Gastrocnemius medialis (tissue), 4 donors: ENCODE data around the gene REXO4.

Experiments
- POLR2A ChIP-seq, 2 donors: fragments of 450-650 bp; IDR thresholded peaks; one replicate each; pipeline ENCODE4 v1.6.1; 2017; ENCODE audit warnings: antibody characterized with exemption in 2 of 2, mild to moderate bottlenecking in 2 of 2, moderate library complexity in 2 of 2
- TF ChIP-seq, protein P1 (sequence below), 5 experiments: fragments of 450-650 bp in 3 of 5; fragments of 200-600 bp in 2 of 5; sonication (generic) in 2 of 5; IDR thresholded peaks in 4 of 5; conservative IDR thresholded peaks in 1 of 5; 1 replicate in 4 of 5; 2 replicates in 1 of 5; pipeline ENCODE4 v1.5.1; 2016 to 2019; ENCODE audit warnings: antibody characterized with exemption in 5 of 5, mild to moderate bottlenecking in 3 of 5, moderate library complexity in 3 of 5

GRCh38 chr9:133397370-133397769 is 20.4 kb downstream of the REXO4 start:
- TF ChIP-seq, protein P1, sequence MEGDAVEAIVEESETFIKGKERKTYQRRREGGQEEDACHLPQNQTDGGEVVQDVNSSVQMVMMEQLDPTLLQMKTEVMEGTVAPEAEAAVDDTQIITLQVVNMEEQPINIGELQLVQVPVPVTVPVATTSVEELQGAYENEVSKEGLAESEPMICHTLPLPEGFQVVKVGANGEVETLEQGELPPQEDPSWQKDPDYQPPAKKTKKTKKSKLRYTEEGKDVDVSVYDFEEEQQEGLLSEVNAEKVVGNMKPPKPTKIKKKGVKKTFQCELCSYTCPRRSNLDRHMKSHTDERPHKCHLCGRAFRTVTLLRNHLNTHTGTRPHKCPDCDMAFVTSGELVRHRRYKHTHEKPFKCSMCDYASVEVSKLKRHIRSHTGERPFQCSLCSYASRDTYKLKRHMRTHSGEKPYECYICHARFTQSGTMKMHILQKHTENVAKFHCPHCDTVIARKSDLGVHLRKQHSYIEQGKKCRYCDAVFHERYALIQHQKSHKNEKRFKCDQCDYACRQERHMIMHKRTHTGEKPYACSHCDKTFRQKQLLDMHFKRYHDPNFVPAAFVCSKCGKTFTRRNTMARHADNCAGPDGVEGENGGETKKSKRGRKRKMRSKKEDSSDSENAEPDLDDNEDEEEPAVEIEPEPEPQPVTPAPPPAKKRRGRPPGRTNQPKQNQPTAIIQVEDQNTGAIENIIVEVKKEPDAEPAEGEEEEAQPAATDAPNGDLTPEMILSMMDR (IDR thresholded peaks at IDR 0.05 in 4 of 5, conservative IDR thresholded peaks at IDR 0.05 in 1 of 5): no peak
- no peak for TF ChIP-seq POLR2A (IDR thresholded peaks at IDR 0.05)
